ENCODE data around the gene CLDN2.

CLDN2 gene

GRCh38 chrX:106912864-106913263 lies 7.3 kb upstream of the CLDN2 start (continued):
- TF ChIP-seq ZNF513 (tag by site-specific recombination; IDR thresholded peaks at IDR 0.05) (no peak), CTCF (tag by site-specific recombination; IDR thresholded peaks at IDR 0.05) (no peak), ZNF280D (tag by site-specific recombination; IDR thresholded peaks at IDR 0.05) (no peak)

- Histone ChIP-seq H3K9me3 (ENCODE audit: control insufficient read depth, insufficient read depth, low read depth, low read length) (no peaks in the 10 kb centered on the region), H3K27ac (ENCODE audit: extremely low read depth, low read depth, low read length) (no peak overlapping the region), H3K4me3 (ENCODE audit: low read depth, low read length) (no peak overlapping the region), H3K36me3 (ENCODE audit: control insufficient read depth in 2 of 2, insufficient read depth in 1 of 2, low read length in 2 of 2) (no peaks in the 10 kb centered on the region), H3K4me1 (ENCODE audit: control insufficient read depth, insufficient read depth, low read length) (no peaks in the 10 kb centered on the region)
- ChIA-PET CTCF (interaction anchor here (0.9 to 1.7 kb wide), 3 partner anchors 20 to 26 kb away, joined by 3 to 4 read pairs (median 3); no protein-coding TSS in a partner anchor), POLR2A (no interaction called here)
- TF ChIP-seq ZNF629 (tag by site-specific recombination; IDR thresholded peaks at IDR 0.05) (no peak), ZNF354C (tag by site-specific recombination; IDR thresholded peaks at IDR 0.05; ENCODE audit: borderline replicate concordance, low read depth) (no peak), OSR2 (tag by site-specific recombination; IDR thresholded peaks at IDR 0.05) (no peak), ZNF184 (tag by site-specific recombination; IDR thresholded peaks at IDR 0.05) (no peak), ZNF791 (tag by site-specific recombination; IDR thresholded peaks at IDR 0.05) (no peak), ZNF280C (tag by site-specific recombination; IDR thresholded peaks at IDR 0.05) (no peak), ZEB2 (tag by site-specific recombination; IDR thresholded peaks at IDR 0.05) (no peak), ZNF16 (tag by site-specific recombination; IDR thresholded peaks at IDR 0.05; ENCODE audit: low read depth) (no peak), SCRT2 (tag by site-specific recombination; IDR thresholded peaks at IDR 0.05) (no peak), IKZF3 (tag by site-specific recombination; IDR thresholded peaks at IDR 0.05) (no peak), ZNF335 (tag by site-specific recombination; conservative IDR thresholded peaks at IDR 0.05) (no peak), PRDM10 (tag by site-specific recombination; IDR thresholded peaks at IDR 0.05) (no peak), KLF1 (tag by site-specific recombination; IDR thresholded peaks at IDR 0.05) (no peak), ZNF24 (tag by site-specific recombination; IDR thresholded peaks at IDR 0.05) (no peak), ZNF518A (tag by site-specific recombination; conservative IDR thresholded peaks at IDR 0.05; ENCODE audit: low read depth) (no peak)
These were observed 2.2 kb upstream of the CLDN2 start for GRCh38 chrX:106917830-106918500.
